B cell (primary cell): ENCODE results near the gene MED12L. TPM values are rescaled to one million over a fixed set of nuclear protein-coding genes. Genes with fewer than 3 reads are reported as not detected.

Source experiments
- ATAC-seq: fragments of 200-7000 bp; cut with Tn5 transposase; one replicate; pipeline ENCODE4 v1.10.0; 2021; ENCODE audit warnings: low read depth, mild to moderate bottlenecking, moderate number of reproducible peaks, moderate library complexity
- CTCF ChIA-PET: fragments of 350-600 bp; sonication (Branson Sonifier 250); formaldehyde crosslinking; loops from one replicate; lab custom pipeline; 2021; ENCODE audit warnings: antibody characterized with exemption, inconsistent platforms; lab: Charles Lee
- POLR2A ChIA-PET: fragments of 350-600 bp; sonication (Branson Sonifier 250); formaldehyde crosslinking; loops from one replicate; lab custom pipeline; 2021; ENCODE audit warnings: antibody characterized with exemption; lab: Charles Lee
- DNase-seq: peaks from one replicate; pipeline ENCODE4 v3.0.0; 2013
- H2AFZ ChIP-seq: 2 replicates; pipeline ENCODE4 v1.6.1; 2012; ENCODE audit warnings: mild to moderate bottlenecking, low read depth, low read length; ENCODE audit not compliant: insufficient read depth, poor library complexity, severe bottlenecking
- H3K27ac ChIP-seq, 2 donors: 1 replicate in 1 of 2; 2 replicates in 1 of 2; pipeline ENCODE4 v1.5.1; 2012 to 2013; ENCODE audit warnings: low read length in 2 of 2, mild to moderate bottlenecking in 2 of 2, moderate library complexity in 1 of 2
- H3K27me3 ChIP-seq, 4 experiments: fragments of 200-600 bp in 1 of 4; sonication (generic) in 1 of 4; replicated peaks in 1 of 4; 1 replicate in 2 of 4; 2 replicates in 2 of 4; pipeline versions ENCODE4 v1.6.1 to v1.7.0; 2013 to 2016; ENCODE audit warnings: low read length in 3 of 4, mild to moderate bottlenecking in 2 of 4, mixed read lengths in 1 of 4, moderate library complexity in 1 of 4; ENCODE audit not compliant: insufficient read depth in 4 of 4, control insufficient read depth in 3 of 4; ENCODE audit errors: control extremely low read depth in 1 of 4
- H3K36me3 ChIP-seq, 2 experiments: replicated peaks in 1 of 2; 1 replicate in 1 of 2; 2 replicates in 1 of 2; pipeline versions ENCODE4 v1.6.1 to v1.7.1; 2013; ENCODE audit warnings: low read length in 1 of 2; ENCODE audit not compliant: insufficient read depth in 2 of 2, control insufficient read depth in 1 of 2; ENCODE audit errors: control extremely low read depth in 1 of 2, extremely low read depth in 1 of 2
- H3K4me1 ChIP-seq, 2 donors: fragments of 200-600 bp in 1 of 2; sonication (generic) in 1 of 2; 1 replicate in 1 of 2; 2 replicates in 1 of 2; pipeline versions ENCODE4 v1.5.1 to v1.6.1; 2013 to 2017; ENCODE audit warnings: low read length in 2 of 2; ENCODE audit not compliant: control insufficient read depth in 2 of 2, insufficient read depth in 2 of 2
- H3K4me2 ChIP-seq: replicated peaks from 2 replicates; pipeline ENCODE3; 2012; ENCODE audit warnings: mild to moderate bottlenecking, low read depth, low read length; ENCODE audit not compliant: poor library complexity, severe bottlenecking
- H3K4me3 ChIP-seq, 5 experiments: fragments of 200-600 bp in 1 of 5; sonication (generic) in 1 of 5; 1 replicate in 3 of 5; 2 replicates in 2 of 5; pipeline versions ENCODE4 v1.5.1 to v1.7.0; 2011 to 2016; ENCODE audit warnings: low read length in 4 of 5, mild to moderate bottlenecking in 4 of 5, low read depth in 2 of 5, control low read depth in 1 of 5, moderate library complexity in 1 of 5; ENCODE audit not compliant: insufficient read depth in 1 of 5; ENCODE audit errors: control extremely low read depth in 1 of 5, extremely low read depth in 1 of 5
- H3K79me2 ChIP-seq: fragments of 200-600 bp; sonication (generic); one replicate; pipeline ENCODE4 v1.6.0; 2016; ENCODE audit warnings: low read length; ENCODE audit not compliant: control insufficient read depth, insufficient read depth
- H3K9ac ChIP-seq: fragments of 200-600 bp; sonication (generic); 2 replicates; pipeline ENCODE4 v1.6.1; 2017; ENCODE audit warnings: mild to moderate bottlenecking, low read length, moderate library complexity
- H3K9me3 ChIP-seq, 3 donors: one replicate each; pipeline versions ENCODE4 v1.6.1 to v1.7.1; 2013; ENCODE audit warnings: low read length in 2 of 3; ENCODE audit not compliant: control insufficient read depth in 2 of 3, insufficient read depth in 1 of 3; ENCODE audit errors: control extremely low read depth in 1 of 3
- H4K20me1 ChIP-seq: 2 replicates; pipeline ENCODE4 v1.6.0; 2012; ENCODE audit warnings: mild to moderate bottlenecking, low read length; ENCODE audit not compliant: insufficient read depth, control insufficient read depth, poor library complexity, severe bottlenecking
- H3K27ac Mint-ChIP-seq: one replicate; pipeline ENCODE4 v1.8.0; 2021; ENCODE audit warnings: mixed read lengths
- H3K27me3 Mint-ChIP-seq: one replicate; pipeline ENCODE4 v1.8.0; 2021; ENCODE audit warnings: mixed read lengths
- H3K4me1 Mint-ChIP-seq: one replicate; pipeline ENCODE4 v1.8.0; 2021; ENCODE audit warnings: mixed read lengths
- H3K4me3 Mint-ChIP-seq: one replicate; pipeline ENCODE4 v1.8.0; 2021; ENCODE audit warnings: mixed read lengths
- H3K9me3 Mint-ChIP-seq: one replicate; pipeline ENCODE4 v1.8.0; 2022; ENCODE audit warnings: mixed read lengths; ENCODE audit not compliant: insufficient read depth
- CTCF ChIP-seq: fragments of 200-600 bp; IDR thresholded peaks from one replicate; pipeline ENCODE4 v1.8.0; 2022; ENCODE audit warnings: antibody characterized with exemption, mild to moderate bottlenecking
- EZH2 ChIP-seq: IDR thresholded peaks from 2 replicates; pipeline ENCODE4 v1.6.1; 2012; ENCODE audit warnings: borderline replicate concordance, low read depth, mild to moderate bottlenecking, moderate library complexity, low read length; ENCODE audit not compliant: insufficient read depth, poor library complexity, severe bottlenecking
- WGBS: methylation state at CpG from one replicate; pipeline ENCODE4 v1.1.5; 2013; ENCODE audit warnings: missing lambda C conversion rate; ENCODE audit not compliant: insufficient coverage; 5-methylcytosine and 5-hydroxymethylcytosine counted together
- intact Hi-C: fragments of 100-400 bp; cut with micrococcal nuclease; formaldehyde crosslinking; loops from one replicate; pipeline ENCODE4 v1.10.0; 2022
- polyA plus RNA-seq: library from polyadenylated mRNA; depleted of rRNA; stranded (reverse); fragments of >200 nt; gene quantifications from 2 replicates; pipeline ENCODE4 v1.2.3, GENCODE V29; 2012
- total RNA-seq, 2 donors: library from RNA; stranded (reverse); fragments of 120-200 nt in 1 of 2; gene quantifications; 1 replicate in 1 of 2; 2 replicates in 1 of 2; pipeline versions ENCODE4 v1.2.3 to v1.2.4, GENCODE V29; 2013 to 2022

MED12L gene
- total and polyA plus RNA-seq, 2 donors (not counting 1 experiment from before 2014, with no cell fraction given): 0.07 to 0.30 TPM

DNA sequence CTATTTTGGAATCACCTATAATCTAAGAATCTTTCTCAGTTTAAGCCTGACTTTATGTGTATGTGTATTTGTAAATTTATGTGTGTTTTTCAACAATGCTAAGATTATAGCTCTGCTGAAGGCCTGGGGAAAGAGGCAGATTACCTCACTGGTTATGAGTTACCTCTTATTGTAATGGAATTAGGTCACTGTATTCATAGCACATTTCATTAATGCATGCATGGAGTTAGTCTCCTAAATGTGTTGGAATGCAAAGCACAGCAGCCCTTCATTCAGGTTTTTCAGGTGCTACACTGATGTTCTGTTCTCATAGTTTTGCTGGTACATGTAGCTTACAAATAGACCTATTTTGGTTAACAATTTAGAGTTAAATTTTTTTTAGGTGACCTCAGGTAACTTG is 221.7 kb downstream of the MED12L start:
- H3K9me3 ChIP-seq: no peaks in the 10 kb centered on the region
- no peak for ATAC-seq
- ChIA-PET CTCF (interaction anchor here (1.2 to 1.3 kb wide), 2 partner anchors 23 to 144 kb away, joined by 3 read pairs; no protein-coding TSS in a partner anchor), POLR2A (no interaction called here)
- H3K36me3 ChIP-seq: no peaks in the 10 kb centered on the region
- H3K27ac Mint-ChIP-seq: no peak overlapping the region
- H3K27me3 Mint-ChIP-seq: no peaks in the 10 kb centered on the region
- no peak overlapping the region for H3K4me2 ChIP-seq
- H4K20me1 ChIP-seq: no peaks in the 10 kb centered on the region
- H3K4me3 Mint-ChIP-seq: no peak overlapping the region
- H3K4me3 ChIP-seq: no peak overlapping the region
- intact Hi-C loops: no loop called here
- H3K9me3 Mint-ChIP-seq: no peaks in the 10 kb centered on the region
- no peaks in the 10 kb centered on the region for H3K79me2 ChIP-seq
- no peak overlapping the region for H3K27ac ChIP-seq
- DNase-seq: no peak
- H3K27me3 ChIP-seq: no peaks in the 10 kb centered on the region
- H3K9ac ChIP-seq: no peak overlapping the region
- no peaks in the 10 kb centered on the region for H3K4me1 Mint-ChIP-seq
- H3K4me1 ChIP-seq: no peaks in the 10 kb centered on the region
- no peak overlapping the region for H2AFZ ChIP-seq
- TF ChIP-seq CTCF (no peak), EZH2 (no peak)

DNA sequence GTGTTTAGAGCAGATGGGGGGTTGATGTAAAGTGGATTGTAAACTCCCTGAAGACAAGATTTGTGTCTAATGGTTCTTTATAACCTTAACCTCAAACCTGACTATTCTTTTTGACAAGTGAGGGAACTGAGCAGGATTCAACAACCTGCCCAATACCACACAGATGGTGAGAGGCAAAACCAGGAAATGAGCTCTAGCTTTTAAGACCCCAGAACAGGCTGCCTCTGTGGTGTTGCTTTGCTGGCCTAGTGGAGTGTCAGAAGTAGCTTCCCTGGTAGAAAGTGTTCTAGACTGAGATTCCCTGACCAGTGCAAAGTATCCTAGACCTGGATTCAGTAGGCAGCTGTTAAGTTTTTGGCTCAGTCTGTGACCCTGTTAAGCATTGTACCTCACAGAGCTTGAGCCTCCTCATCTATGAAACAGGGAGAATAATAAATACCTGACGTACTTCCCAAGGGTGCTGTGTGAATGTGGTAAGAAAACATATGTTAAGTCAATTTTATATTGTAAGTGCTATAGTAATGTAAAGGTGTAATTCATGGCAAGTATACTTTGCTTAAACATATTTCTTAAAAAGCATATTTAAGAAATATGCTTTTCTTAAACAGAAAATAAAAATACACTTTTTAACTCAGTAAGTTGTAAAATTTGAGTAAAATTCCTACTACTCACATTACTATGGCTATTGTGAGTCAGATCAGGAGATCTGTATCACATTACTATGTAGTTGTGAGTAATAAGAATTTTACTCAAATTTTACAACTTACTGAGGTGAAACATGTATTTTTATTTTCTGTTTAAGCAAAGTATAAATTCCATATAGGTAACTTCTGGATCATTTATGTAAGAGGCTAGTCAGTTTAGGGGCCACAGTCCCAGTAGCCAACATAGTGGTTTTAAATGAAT is 222.4 kb downstream of the MED12L start:
- H3K79me2 ChIP-seq: no peaks in the 10 kb centered on the region
- no peaks in the 10 kb centered on the region for H3K4me1 Mint-ChIP-seq
- intact Hi-C loops: no loop called here
- no peaks in the 10 kb centered on the region for H3K27me3 ChIP-seq
- H3K4me3 Mint-ChIP-seq: no peak overlapping the region
- DNase-seq (no peak), ATAC-seq (no peak)
- H3K27ac ChIP-seq: no peak overlapping the region
- no peaks in the 10 kb centered on the region for H4K20me1 ChIP-seq
- H3K4me3 ChIP-seq: no peak overlapping the region
- no peaks in the 10 kb centered on the region for H3K27me3 Mint-ChIP-seq
- POLR2A ChIA-PET: no interaction called here
- WGBS: no CpG with 5 or more reads among the region's 1 CpG
- no peak overlapping the region for H3K27ac Mint-ChIP-seq
- TF ChIP-seq CTCF (no peak), EZH2 (no peak)
- H3K4me1 ChIP-seq: no peaks in the 10 kb centered on the region
- no peak overlapping the region for H3K9ac ChIP-seq
- CTCF ChIA-PET: no interaction called here
- no peaks in the 10 kb centered on the region for H3K9me3 Mint-ChIP-seq
- H3K36me3 ChIP-seq: no peaks in the 10 kb centered on the region
- no peaks in the 10 kb centered on the region for H3K9me3 ChIP-seq
- no peak overlapping the region for H2AFZ ChIP-seq
- no peak overlapping the region for H3K4me2 ChIP-seq
